Ishikawa (cell line): ENCODE measurements around the gene DCC.

Experiments
- CEBPB ChIP-seq: IDR thresholded peaks from 2 replicates; pipeline ENCODE4 v1.6.1; 2012
- CREB1 ChIP-seq: IDR thresholded peaks from 2 replicates; pipeline ENCODE4 v1.6.1; 2012; ENCODE audit warnings: low read depth
- EGR1 ChIP-seq: IDR thresholded peaks from 2 replicates; pipeline ENCODE4 v1.6.1; 2012
- EP300 ChIP-seq: IDR thresholded peaks from 2 replicates; pipeline ENCODE4 v1.6.1; 2012; ENCODE audit warnings: borderline replicate concordance
- FOXM1 ChIP-seq: IDR thresholded peaks from 2 replicates; pipeline ENCODE4 v1.6.1; 2012; ENCODE audit warnings: low read depth, borderline replicate concordance
- NFIC ChIP-seq: IDR thresholded peaks from 2 replicates; pipeline ENCODE4 v1.6.1; 2012
- RAD21 ChIP-seq: IDR thresholded peaks from 2 replicates; pipeline ENCODE4 v1.6.1; 2012; ENCODE audit warnings: low read depth
- TAF1 ChIP-seq: IDR thresholded peaks from 2 replicates; pipeline ENCODE4 v1.6.1; 2012; ENCODE audit warnings: low read depth, mild to moderate bottlenecking
- TCF12 ChIP-seq: IDR thresholded peaks from 2 replicates; pipeline ENCODE4 v1.6.1; 2012; ENCODE audit warnings: low read depth
- TEAD4 ChIP-seq: IDR thresholded peaks from 2 replicates; pipeline ENCODE4 v1.6.1; 2012
- YY1 ChIP-seq: IDR thresholded peaks from 2 replicates; pipeline ENCODE4 v1.6.1; 2012; ENCODE audit warnings: low read depth
- ZBTB7A ChIP-seq: IDR thresholded peaks from 2 replicates; pipeline ENCODE4 v1.6.1; 2012; ENCODE audit warnings: low read depth
- TF ChIP-seq, protein P1 (sequence below): IDR thresholded peaks from 2 replicates; pipeline ENCODE4 v1.6.1; 2012
- TF ChIP-seq, protein P2 (sequence below): IDR thresholded peaks from 2 replicates; pipeline ENCODE4 v1.6.1; 2012; ENCODE audit warnings: low read depth, mild to moderate bottlenecking
- TF ChIP-seq, protein P3 (sequence below): IDR thresholded peaks from 2 replicates; pipeline ENCODE4 v1.6.1; 2012

The DCC gene

DNA sequence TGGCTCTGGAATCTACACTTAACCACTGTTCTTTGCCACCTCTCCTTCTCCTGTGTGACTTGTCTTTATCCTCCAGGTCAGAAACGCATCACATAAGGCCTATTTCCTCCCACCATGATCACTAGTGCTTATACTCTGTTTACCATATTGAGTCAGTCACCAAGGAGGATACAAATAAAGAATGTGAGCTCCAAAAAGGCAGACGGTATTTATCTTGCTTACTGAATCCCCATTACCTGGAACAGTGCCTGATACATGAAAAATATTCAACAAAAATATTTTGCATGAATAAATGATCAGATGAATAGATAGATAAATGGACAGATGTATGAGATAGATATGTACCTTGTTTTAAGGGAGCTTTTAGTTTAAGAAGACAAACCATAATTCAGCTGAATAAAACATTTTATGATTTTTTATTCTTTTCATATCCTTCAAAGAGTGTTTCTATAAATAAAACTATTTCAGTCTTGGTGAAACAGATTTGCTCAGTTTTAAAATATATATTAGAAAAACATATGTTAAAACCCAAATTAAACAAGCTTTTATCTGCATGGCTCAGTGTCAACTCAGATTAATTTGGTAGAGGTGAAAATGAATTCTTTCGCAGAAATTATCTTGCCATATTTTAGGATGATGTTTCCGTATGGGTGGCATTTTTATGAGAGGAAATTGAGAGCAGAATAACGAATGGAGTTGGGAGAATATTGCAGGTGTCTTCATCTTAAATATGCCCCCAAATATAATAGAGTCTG is 799.9 kb downstream of the DCC start:
- TF ChIP-seq YY1 (no peak), EP300 (no peak), RAD21 (no peak), ZBTB7A (no peak)
- TF ChIP-seq, protein P1, sequence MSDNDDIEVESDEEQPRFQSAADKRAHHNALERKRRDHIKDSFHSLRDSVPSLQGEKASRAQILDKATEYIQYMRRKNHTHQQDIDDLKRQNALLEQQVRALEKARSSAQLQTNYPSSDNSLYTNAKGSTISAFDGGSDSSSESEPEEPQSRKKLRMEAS = no peak

GRCh38 chr18:53142005-53142404 is 802.0 kb downstream of the DCC start:
- TF ChIP-seq TCF12 (no peak), CEBPB (no peak), RAD21 (no peak), CREB1 (no peak), ZBTB7A (no peak), FOXM1 (no peak), EGR1 (no peak), TEAD4 (no peak), NFIC (no peak), YY1 (no peak), TAF1 (no peak), EP300 (no peak)
- TF ChIP-seq, protein P1 = no peak
- TF ChIP-seq, protein P2, sequence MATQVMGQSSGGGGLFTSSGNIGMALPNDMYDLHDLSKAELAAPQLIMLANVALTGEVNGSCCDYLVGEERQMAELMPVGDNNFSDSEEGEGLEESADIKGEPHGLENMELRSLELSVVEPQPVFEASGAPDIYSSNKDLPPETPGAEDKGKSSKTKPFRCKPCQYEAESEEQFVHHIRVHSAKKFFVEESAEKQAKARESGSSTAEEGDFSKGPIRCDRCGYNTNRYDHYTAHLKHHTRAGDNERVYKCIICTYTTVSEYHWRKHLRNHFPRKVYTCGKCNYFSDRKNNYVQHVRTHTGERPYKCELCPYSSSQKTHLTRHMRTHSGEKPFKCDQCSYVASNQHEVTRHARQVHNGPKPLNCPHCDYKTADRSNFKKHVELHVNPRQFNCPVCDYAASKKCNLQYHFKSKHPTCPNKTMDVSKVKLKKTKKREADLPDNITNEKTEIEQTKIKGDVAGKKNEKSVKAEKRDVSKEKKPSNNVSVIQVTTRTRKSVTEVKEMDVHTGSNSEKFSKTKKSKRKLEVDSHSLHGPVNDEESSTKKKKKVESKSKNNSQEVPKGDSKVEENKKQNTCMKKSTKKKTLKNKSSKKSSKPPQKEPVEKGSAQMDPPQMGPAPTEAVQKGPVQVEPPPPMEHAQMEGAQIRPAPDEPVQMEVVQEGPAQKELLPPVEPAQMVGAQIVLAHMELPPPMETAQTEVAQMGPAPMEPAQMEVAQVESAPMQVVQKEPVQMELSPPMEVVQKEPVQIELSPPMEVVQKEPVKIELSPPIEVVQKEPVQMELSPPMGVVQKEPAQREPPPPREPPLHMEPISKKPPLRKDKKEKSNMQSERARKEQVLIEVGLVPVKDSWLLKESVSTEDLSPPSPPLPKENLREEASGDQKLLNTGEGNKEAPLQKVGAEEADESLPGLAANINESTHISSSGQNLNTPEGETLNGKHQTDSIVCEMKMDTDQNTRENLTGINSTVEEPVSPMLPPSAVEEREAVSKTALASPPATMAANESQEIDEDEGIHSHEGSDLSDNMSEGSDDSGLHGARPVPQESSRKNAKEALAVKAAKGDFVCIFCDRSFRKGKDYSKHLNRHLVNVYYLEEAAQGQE = no peak
- TF ChIP-seq, protein P3, sequence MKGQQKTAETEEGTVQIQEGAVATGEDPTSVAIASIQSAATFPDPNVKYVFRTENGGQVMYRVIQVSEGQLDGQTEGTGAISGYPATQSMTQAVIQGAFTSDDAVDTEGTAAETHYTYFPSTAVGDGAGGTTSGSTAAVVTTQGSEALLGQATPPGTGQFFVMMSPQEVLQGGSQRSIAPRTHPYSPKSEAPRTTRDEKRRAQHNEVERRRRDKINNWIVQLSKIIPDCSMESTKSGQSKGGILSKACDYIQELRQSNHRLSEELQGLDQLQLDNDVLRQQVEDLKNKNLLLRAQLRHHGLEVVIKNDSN = no peak

GRCh38 chr18:53147472-53147871 is 807.5 kb downstream of the DCC start:
- no peak for TF ChIP-seq RAD21
- TF ChIP-seq NFIC = no peak
- no peak for TF ChIP-seq CEBPB
- TF ChIP-seq EGR1 = no peak
- TF ChIP-seq TCF12 = no peak
- no peak for TF ChIP-seq YY1
- no peak for TF ChIP-seq EP300
- TF ChIP-seq FOXM1 = no peak
- no peak for TF ChIP-seq ZBTB7A
- TF ChIP-seq, protein P3 = no peak
- no peak for TF ChIP-seq CREB1

DNA sequence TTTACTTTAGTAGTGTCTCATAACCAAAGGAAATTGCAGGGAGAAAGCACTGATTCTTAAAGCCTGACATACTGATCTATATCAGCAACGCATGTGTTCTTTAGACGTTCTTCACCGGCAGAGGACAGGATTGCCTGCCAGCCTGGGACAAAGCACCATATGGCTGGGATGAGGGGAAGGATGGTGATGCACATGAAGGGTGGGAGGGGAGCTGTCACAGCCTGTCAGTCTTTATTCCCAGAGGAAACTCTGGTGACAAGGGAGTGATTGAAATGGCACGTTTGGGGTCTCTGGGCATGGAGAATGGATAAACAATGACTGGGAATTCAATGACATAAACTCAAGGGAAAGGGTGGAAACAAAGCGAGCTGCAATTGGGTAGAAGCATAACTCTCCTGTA is 808.1 kb downstream of the DCC start:
- TF ChIP-seq FOXM1 = no peak
- TF ChIP-seq EP300 = no peak
- TF ChIP-seq CREB1 = no peak
- TF ChIP-seq EGR1 = no peak
- TF ChIP-seq, protein P1 = no peak
- TF ChIP-seq, protein P3 = no peak
- no peak for TF ChIP-seq ZBTB7A
- TF ChIP-seq TEAD4 = no peak
- TF ChIP-seq TAF1 = no peak
- TF ChIP-seq NFIC = no peak
- TF ChIP-seq TCF12 = no peak
- TF ChIP-seq, protein P2 = no peak
- TF ChIP-seq YY1 = no peak

DNA sequence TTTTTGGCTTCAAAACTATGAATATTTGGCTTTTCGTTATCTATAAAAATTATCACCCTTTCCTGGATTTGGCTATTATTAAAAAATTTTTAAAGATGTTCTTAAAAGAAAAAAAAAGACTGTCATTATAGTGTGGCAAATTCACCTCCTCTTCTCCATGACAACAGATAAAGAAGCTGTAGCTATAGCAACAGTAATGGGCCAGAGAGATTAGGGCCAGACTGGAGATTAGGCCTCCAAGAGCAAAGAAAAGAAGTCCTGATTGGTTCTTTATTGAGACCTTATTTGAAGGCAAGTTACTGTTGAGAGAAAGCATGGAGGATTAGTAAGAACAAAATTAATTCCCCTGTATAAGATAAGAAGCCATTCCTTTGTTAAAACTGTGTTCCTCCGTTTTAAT is 812.5 kb downstream of the DCC start:
- no peak for TF ChIP-seq FOXM1
- TF ChIP-seq, protein P2 = no peak
- TF ChIP-seq RAD21 = no peak
- no peak for TF ChIP-seq YY1
- no peak for TF ChIP-seq TAF1
- no peak for TF ChIP-seq ZBTB7A
- no peak for TF ChIP-seq EP300
- TF ChIP-seq CEBPB = no peak
- TF ChIP-seq EGR1 = no peak
- TF ChIP-seq, protein P3 = no peak
- TF ChIP-seq, protein P1 = no peak
- no peak for TF ChIP-seq TEAD4
- no peak for TF ChIP-seq TCF12
- TF ChIP-seq NFIC = no peak
